GM23338 (cell line): ENCODE data around the gene GNB5.

Source experiments
- CTCF ChIP-seq, 2 experiments: fragments of 200-600 bp in 1 of 2; sonication (generic) in 1 of 2; conservative IDR thresholded peaks; 2 replicates each; pipeline versions ENCODE4 v1.5.1 to v1.6.1; 2016 to 2017; ENCODE audit warnings: antibody characterized with exemption in 2 of 2, low read depth in 2 of 2, mild to moderate bottlenecking in 2 of 2, moderate library complexity in 1 of 2
- ETS1 ChIP-seq: IDR thresholded peaks from 2 replicates; pipeline ENCODE4 v1.6.1; 2016; ENCODE audit warnings: antibody characterized with exemption
- STAT1 ChIP-seq: IDR thresholded peaks from one replicate; pipeline ENCODE4 v1.6.1; 2016; ENCODE audit warnings: antibody characterized with exemption; ENCODE audit not compliant: unreplicated experiment
- ZNF114 ChIP-seq: fragments of 250-450 bp; sonication (Bioruptor Pico); IDR thresholded peaks from 2 replicates; pipeline ENCODE4 v1.5.0; 2020; ENCODE audit warnings: mild to moderate bottlenecking, moderate library complexity

- TF ChIP-seq STAT1 (no peak), ETS1 (no peak), CTCF (conservative IDR thresholded peaks at IDR 0.05; ENCODE audit: low read depth in 2 of 2) (no peak), ZNF114 (CRISPR knock-in tag) (no peak)
These were observed 123.1 kb downstream of the GNB5 start for GRCh38 chr15:52068004-52068615.
